Neuron (in vitro differentiated cells): ENCODE data around the gene MMAA.
A peak's percentile ranks its signal among the peaks of the same experiment; 100 is the strongest.
"Not testable (repeated sequence)": the region's sequence is repeated elsewhere in the genome, so short reads cannot be mapped to it uniquely, and the experiment has no call there.

Source experiments
- H2AFZ ChIP-seq: one replicate; pipeline ENCODE4 v1.6.1; 2013; ENCODE audit warnings: low read depth, mild to moderate bottlenecking, inconsistent platforms, low read length, moderate library complexity
- H3K27me3 ChIP-seq: one replicate; pipeline ENCODE4 v1.6.1; 2013; ENCODE audit warnings: low read length; ENCODE audit not compliant: insufficient read depth
- H3K36me3 ChIP-seq: one replicate; pipeline ENCODE4 v1.6.1; 2013; ENCODE audit warnings: low read length; ENCODE audit not compliant: insufficient read depth
- H3K4me1 ChIP-seq: one replicate; pipeline ENCODE4 v1.6.1; 2013; ENCODE audit warnings: low read length; ENCODE audit not compliant: insufficient read depth
- H3K4me3 ChIP-seq: 2 replicates; pipeline ENCODE4 v1.5.1; 2013; ENCODE audit warnings: mild to moderate bottlenecking, low read length, moderate library complexity
- H3K9me3 ChIP-seq: one replicate; pipeline ENCODE4 v1.6.1; 2013; ENCODE audit warnings: low read length

MMAA gene

DNA sequence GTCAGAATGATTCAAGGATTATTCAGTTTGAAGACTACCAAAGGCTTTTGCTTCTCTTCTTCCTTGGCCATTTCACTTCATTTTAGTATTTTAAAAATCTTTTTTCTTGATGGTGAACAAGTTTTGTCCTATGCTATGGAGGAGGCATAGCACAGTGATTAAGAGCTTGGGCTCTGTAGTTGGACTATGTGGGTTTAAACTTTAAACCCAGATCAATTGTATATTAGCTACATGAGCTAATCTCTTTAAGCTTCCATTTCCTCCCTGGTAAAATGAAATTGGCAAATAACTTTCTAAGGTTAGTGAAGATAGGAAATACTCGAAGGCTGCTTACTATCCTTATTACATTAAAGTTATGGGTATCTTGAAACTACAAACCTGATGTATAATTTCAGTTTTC is 37.0 kb downstream of the MMAA start:
- Histone ChIP-seq H2AFZ (no peak overlapping the region), H3K4me3 (no peak overlapping the region), H3K9me3 (peaks cover 4% of the 10 kb centered on the region), H3K4me1 (no peaks in the 10 kb centered on the region), H3K36me3 (peaks cover 9% of the 10 kb centered on the region), H3K27me3 (no peaks in the 10 kb centered on the region)

DNA sequence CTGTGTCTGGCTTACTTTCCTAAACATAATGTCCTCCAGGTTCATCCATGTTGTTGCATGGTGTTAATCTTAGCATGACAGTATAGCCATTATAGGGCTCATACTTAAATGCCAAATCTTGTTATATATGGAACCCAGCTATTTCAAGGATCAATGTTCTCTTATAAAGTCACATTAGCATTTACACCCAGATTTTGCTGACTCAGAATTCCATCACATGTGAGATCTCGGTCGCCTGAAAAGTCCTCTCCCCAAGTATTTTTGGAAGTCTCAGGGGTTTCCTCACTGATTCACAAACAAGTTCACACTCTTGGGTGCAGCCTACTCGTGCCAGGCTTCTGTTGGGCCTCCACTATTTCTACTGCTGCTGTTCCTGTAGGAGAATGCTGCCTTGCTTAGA is 40.9 kb downstream of the MMAA start:
- Histone ChIP-seq H3K4me1 (no peaks in the 10 kb centered on the region), H3K4me3 (no peak overlapping the region), H3K9me3 (peaks cover 1% of the 10 kb centered on the region), H3K36me3 (peaks cover 1% of the 10 kb centered on the region), H3K27me3 (no peaks in the 10 kb centered on the region), H2AFZ (no peak overlapping the region)

DNA sequence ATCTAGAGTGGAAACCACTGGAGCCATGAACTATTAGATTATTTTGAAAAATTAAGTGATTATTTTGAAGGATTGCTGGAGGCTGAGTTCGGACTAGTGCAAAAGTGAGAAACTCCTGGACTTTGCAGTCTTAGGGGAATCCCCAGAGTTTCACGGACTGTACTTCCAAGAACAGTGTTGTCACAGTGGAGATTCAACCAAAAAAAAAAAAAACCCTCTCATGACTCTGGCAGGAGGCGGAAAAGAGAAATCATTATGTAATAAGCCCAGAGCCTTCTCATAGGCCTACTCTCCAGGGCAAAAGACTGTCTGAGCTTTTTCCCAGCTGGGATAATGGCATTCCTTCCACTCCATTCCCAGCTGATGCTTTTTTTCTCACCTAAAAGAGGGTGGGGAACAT is 44.0 kb downstream of the MMAA start:
- Histone ChIP-seq H3K9me3 (peaks cover 3% of the 10 kb centered on the region), H2AFZ (no peak overlapping the region), H3K4me3 (no peak overlapping the region), H3K4me1 (no peaks in the 10 kb centered on the region), H3K27me3 (no peaks in the 10 kb centered on the region), H3K36me3 (no peaks in the 10 kb centered on the region)

DNA sequence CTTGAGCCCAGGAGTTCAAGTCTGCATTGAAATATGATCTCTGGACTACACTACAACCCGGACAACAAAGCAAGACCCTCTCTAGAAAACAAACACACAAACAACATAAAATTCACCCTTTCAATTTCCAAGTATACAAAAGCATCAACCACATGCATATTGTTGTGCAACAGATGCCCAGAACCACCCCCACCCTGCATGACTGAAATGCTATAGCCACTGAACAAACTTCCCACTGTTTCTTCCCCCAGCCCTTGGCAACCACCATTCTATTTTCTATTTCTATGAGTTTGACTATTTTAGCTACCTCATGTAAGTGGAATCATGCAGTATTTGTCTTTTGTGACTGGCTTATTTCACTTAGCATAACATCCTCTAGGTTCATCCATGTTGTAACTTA is 46.6 kb downstream of the MMAA start:
- Histone ChIP-seq H3K36me3 (no peaks in the 10 kb centered on the region), H3K4me1 (no peaks in the 10 kb centered on the region), H3K4me3 (no peak overlapping the region), H2AFZ (no peak overlapping the region), H3K27me3 (no peaks in the 10 kb centered on the region), H3K9me3 (peaks cover 3% of the 10 kb centered on the region)

DNA sequence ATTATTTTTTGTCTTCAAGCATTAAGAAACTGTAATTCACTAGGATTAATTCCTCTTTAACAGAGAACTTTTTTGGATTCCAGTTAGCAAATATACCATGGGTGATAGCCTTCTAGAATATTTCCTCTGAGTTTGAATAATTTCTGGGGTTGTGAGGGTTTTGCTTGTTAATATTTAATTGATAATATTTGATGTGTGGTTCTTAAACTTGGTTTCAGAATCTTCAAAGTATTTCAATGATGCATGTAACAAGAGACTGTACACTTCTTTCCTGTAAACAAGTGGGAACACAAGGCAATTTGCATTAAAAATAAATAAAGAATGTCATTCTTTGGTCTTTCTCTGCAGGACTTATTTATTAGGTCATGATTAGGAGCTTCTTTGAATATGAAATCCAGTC is 51.2 kb downstream of the MMAA start:
- H3K4me3 ChIP-seq, result no peak overlapping the region
- peaks cover 12% of the 10 kb centered on the region for H3K4me1 ChIP-seq
- H3K9me3 ChIP-seq, result peaks cover 2% of the 10 kb centered on the region
- H3K27me3 ChIP-seq, result no peaks in the 10 kb centered on the region
- no peak overlapping the region for H2AFZ ChIP-seq
- H3K36me3 ChIP-seq, result no peaks in the 10 kb centered on the region

DNA sequence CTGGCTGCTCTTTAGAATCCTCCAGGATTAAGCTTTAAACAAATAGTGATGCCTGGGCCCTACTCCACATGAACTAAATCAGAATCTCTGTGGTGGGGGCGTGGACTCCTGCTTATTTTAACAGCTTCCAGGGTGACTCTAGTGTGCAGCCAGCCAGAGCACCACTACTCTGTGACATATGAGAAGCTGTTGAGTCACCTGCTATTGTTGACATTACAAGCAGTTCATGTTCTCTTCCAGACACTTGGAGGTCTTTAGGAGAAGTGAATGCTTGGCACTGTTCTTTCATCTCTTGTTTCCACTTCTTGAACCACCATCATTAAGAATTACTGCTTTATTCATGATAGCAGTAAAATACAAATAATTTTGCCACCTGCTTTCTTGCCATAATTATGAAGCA is 60.3 kb downstream of the MMAA start:
- Histone ChIP-seq H3K4me1 (peaks cover 27% of the 10 kb centered on the region), H3K36me3 (no peaks in the 10 kb centered on the region), H2AFZ (no peak overlapping the region), H3K27me3 (no peaks in the 10 kb centered on the region), H3K9me3 (no peaks in the 10 kb centered on the region), H3K4me3 (no peak overlapping the region)

DNA sequence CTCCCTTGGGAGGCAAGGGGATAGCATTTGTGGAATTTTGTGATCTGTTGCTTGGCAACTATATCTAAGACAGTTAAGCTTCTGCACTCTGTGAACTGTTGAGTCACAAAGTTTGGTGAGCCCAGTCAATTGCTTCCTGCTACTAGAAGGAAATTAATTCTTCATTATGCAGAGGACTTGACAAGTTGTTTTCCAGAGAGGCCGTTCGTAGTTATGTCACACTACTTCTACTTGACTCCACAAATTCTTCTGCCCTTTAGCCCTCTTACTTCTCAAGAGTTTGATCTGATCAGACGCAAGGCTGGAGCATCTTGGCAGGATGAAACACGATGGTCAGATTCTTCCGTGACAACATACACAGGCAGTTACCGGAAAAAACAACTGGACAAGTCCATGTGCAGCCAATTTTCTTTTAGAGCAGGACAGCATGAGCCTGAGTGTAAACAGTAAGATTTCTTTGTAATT is 60.8 kb downstream of the MMAA start, which contains the start of gene C4orf51:
Gene C4orf51, plus strand, starts transcription at position 156 of the 465 bp plus-strand sequence. Its CDS starts 58 bp downstream, at position 214.
- peak within 1 kb of the TSS; percentile 26 for H3K4me3 ChIP-seq

DNA sequence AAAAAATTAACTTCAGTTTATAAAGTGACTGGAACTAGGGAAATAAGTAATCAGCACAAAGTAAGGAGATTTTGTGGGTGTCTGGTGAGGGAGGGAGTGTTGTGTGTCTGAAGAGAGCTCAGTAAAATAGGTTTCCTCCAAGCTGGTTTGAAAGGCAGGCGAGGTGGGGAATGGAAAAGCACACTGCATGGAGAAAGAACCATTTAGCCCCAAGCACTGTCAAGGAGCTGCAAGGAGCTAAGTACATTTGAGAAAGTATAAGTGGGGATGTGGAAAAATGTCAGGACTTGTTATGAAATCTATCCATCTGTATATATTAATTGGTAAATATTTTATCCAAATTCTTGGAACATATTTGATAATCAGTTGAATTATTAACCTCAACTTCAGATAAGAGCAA is 61.7 kb downstream of the MMAA start:
- H3K9me3 ChIP-seq, result no peaks in the 10 kb centered on the region
- H2AFZ ChIP-seq, result peak overlapping the region; percentile 4
- H3K27me3 ChIP-seq, result no peaks in the 10 kb centered on the region
- no peaks in the 10 kb centered on the region for H3K36me3 ChIP-seq
- no peak overlapping the region for H3K4me3 ChIP-seq
- H3K4me1 ChIP-seq, result peaks cover 27% of the 10 kb centered on the region

More for the DNA sequence above, 60.8 kb downstream of the MMAA start, which contains the start of gene C4orf51:
- Histone ChIP-seq H3K27me3 (no peaks in the 10 kb centered on the region), H2AFZ (peak within 1 kb of the TSS; percentile 4), H3K4me1 (peaks cover 27% of the 10 kb centered on the region), H3K36me3 (no peaks in the 10 kb centered on the region), H3K9me3 (no peaks in the 10 kb centered on the region)

DNA sequence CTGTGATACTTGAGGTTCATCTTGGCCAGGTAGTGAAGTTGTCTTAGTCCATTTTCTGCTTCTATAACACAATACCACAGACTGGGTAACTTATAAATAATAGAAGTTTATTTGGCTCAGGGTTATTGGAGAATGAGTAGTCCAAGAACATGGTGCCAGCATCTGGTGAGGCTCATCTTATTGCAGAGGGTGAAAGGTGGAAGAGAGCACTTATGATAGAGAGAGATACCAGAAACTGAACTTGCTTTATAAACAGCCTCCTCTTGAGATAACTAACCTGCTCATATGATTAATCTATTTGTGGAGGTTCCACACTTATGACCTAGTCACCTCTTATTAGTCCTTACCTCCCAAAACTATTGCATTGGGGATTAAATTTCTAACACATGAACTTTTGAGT is 62.3 kb downstream of the MMAA start:
- H3K27me3 ChIP-seq, result no peaks in the 10 kb centered on the region
- H3K36me3 ChIP-seq, result no peaks in the 10 kb centered on the region
- H2AFZ ChIP-seq, result no peak overlapping the region
- peaks cover 27% of the 10 kb centered on the region for H3K4me1 ChIP-seq
- no peak overlapping the region for H3K4me3 ChIP-seq
- H3K9me3 ChIP-seq, result no peaks in the 10 kb centered on the region

DNA sequence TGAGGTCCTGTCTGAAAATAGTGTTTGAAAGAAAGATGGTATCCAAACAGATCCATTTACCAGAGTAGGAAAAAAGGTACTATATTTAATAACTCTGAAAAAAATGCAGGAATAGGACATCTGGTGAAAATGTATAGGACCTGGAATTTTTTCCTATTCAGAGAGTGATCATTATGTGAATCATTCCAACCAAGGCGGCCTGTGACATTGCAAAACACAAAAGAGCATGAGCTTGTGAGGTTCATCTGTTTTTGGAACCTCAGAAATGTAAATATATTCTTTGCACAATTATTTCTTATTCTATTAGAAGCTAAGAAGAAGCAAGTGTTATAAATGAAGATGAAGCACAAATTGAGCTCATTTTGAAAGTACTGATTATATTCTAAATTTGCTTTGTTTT is 62.8 kb downstream of the MMAA start:
- H3K4me1 ChIP-seq, result peaks cover 27% of the 10 kb centered on the region
- no peaks in the 10 kb centered on the region for H3K9me3 ChIP-seq
- no peak overlapping the region for H2AFZ ChIP-seq
- H3K27me3 ChIP-seq, result no peaks in the 10 kb centered on the region
- H3K4me3 ChIP-seq, result no peak overlapping the region
- H3K36me3 ChIP-seq, result no peaks in the 10 kb centered on the region

DNA sequence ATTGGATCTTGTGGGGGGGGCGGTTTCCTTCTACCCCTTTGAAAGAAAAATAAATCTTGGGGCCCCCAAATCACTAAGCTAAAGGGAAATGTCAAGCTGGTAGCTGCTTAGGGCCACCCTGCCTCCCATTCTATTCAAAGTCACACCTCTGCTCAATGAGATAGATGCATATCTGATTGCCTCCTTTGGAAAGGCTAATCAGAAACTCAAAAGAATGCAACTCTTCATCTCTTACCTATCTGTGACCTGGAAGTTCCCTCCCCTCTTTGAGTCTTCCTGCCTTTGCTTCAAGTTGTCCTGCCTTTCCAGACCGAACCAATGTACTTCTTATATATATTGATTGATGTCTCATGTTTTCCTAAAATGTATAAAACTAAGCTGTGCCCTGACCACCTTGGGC is 67.8 kb downstream of the MMAA start:
- Histone ChIP-seq H3K9me3 (peaks cover 1% of the 10 kb centered on the region), H3K4me1 (peaks cover 4% of the 10 kb centered on the region)

DNA sequence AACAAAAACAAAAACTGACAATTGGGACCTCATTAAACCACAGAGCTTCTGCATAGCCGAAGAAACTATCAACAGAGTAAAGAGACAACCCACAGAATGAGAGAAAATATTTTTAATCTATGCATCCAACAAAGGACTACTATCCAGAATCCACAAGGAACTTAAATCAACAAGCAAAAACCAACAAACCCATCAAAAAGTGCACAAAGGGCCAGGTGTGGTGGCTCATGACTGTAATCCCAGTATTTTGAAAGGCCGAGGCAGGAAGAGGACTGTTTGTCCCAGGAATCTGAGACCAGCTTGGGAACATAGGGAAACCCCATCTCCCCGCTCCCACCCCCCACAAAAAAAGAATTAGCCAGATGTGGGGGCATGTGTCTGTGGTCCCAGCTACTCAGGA is 71.4 kb downstream of the MMAA start:
- no peaks in the 10 kb centered on the region for H3K4me1 ChIP-seq
- H3K27me3 ChIP-seq, result no peaks in the 10 kb centered on the region
- H3K36me3 ChIP-seq, result no peaks in the 10 kb centered on the region
- H2AFZ ChIP-seq, result no peak overlapping the region
- no peak overlapping the region for H3K4me3 ChIP-seq
- H3K9me3 ChIP-seq, result peaks cover 1% of the 10 kb centered on the region

More for the DNA sequence above, 67.8 kb downstream of the MMAA start:
- no peak overlapping the region for H3K4me3 ChIP-seq
- no peak overlapping the region for H2AFZ ChIP-seq
- no peaks in the 10 kb centered on the region for H3K36me3 ChIP-seq
- no peaks in the 10 kb centered on the region for H3K27me3 ChIP-seq

DNA sequence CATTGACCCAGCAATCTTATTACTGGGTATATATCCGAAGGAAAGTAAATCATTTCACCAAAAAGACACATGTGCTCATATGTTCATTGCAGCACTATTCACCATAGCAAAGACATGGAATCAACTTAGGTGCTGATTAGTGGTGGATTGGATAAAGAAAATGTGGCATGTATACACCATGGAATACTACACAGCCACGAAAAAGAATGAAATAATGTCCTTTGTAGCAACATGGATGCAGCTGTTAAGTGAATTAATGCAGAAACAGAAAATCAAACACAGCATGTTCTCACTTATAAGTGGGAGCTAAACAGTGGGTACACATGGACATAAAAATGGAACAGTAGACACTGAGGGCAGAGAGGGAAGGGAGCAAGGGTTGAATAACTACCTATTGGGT is 72.2 kb downstream of the MMAA start:
- not testable (repeated sequence) for H3K4me1 ChIP-seq, H3K4me3 ChIP-seq, H3K27me3 ChIP-seq, H2AFZ ChIP-seq, H3K36me3 ChIP-seq, H3K9me3 ChIP-seq

DNA sequence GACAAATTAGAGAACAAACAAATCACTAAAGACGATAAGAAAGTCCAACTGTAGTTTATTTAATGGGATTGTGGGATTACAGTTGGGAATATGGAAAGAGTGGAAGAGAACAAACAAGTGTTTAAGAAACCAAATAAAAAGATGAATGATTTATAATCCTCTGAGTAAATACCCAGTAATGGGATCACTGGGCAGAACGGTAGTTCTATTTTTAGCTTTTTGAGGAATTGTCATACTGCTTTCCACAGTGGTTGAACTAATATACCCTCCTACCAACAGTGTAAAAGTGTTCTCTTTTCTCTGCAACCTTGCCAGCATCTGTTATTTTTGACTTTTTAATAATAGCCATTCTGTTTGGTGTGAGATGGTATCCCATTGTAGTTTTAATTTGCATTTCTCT is 75.7 kb downstream of the MMAA start:
- H2AFZ ChIP-seq, result no peak overlapping the region
- no peaks in the 10 kb centered on the region for H3K36me3 ChIP-seq
- H3K9me3 ChIP-seq, result no peaks in the 10 kb centered on the region
- no peak overlapping the region for H3K4me3 ChIP-seq
- no peaks in the 10 kb centered on the region for H3K27me3 ChIP-seq
- H3K4me1 ChIP-seq, result no peaks in the 10 kb centered on the region
